Esophagus muscularis mucosa (tissue), 4 donors: ENCODE measurements around the gene PSG11. TPM values are rescaled to one million over a fixed set of nuclear protein-coding genes. Genes with fewer than 3 reads are reported as not detected.

ENCODE experiments used
- DNase-seq: peaks from one replicate; pipeline ENCODE4 v3.0.0-alpha.2; 2017; ENCODE audit errors: extremely low spot score
- H3K27ac ChIP-seq, 4 donors: fragments of 200-600 bp; sonication (generic); replicated peaks in 1 of 4; 1 replicate in 3 of 4; 2 replicates in 1 of 4; pipeline ENCODE4 v1.5.1; 2016 to 2019; ENCODE audit warnings: mild to moderate bottlenecking in 1 of 4
- H3K27me3 ChIP-seq, 4 donors: fragments of 200-600 bp; sonication (generic); one replicate each; pipeline versions ENCODE4 v1.5.1 to v1.6.0; 2016 to 2019
- H3K36me3 ChIP-seq, 4 donors: fragments of 200-600 bp; sonication (generic); one replicate each; pipeline ENCODE4 v1.5.1; 2016 to 2019
- H3K4me1 ChIP-seq, 4 donors: fragments of 200-600 bp; sonication (generic); one replicate each; pipeline ENCODE4 v1.5.1; 2016 to 2019
- H3K4me3 ChIP-seq, 4 donors: fragments of 200-600 bp; sonication (generic); 1 replicate in 2 of 4; 2 replicates in 2 of 4; pipeline ENCODE4 v1.5.1; 2016 to 2019; ENCODE audit warnings: mild to moderate bottlenecking in 4 of 4, moderate library complexity in 1 of 4
- H3K9me3 ChIP-seq, 4 donors: fragments of 200-600 bp; sonication (generic); 1 replicate in 3 of 4; 2 replicates in 1 of 4; pipeline ENCODE4 v1.5.1; 2016 to 2019
- CTCF ChIP-seq, 3 experiments: fragments of 200-600 bp in 2 of 3; fragments of 450-650 bp in 1 of 3; sonication (generic) in 2 of 3; IDR thresholded peaks; one replicate each; pipeline ENCODE4 v1.5.1; 2017 to 2019; ENCODE audit warnings: antibody characterized with exemption in 3 of 3, mild to moderate bottlenecking in 2 of 3, moderate library complexity in 1 of 3
- EP300 ChIP-seq: sonication (generic); formaldehyde crosslinking; IDR thresholded peaks from one replicate; pipeline ENCODE4 v1.6.1; 2017; ENCODE audit warnings: antibody characterized with exemption
- POLR2A ChIP-seq: fragments of 450-650 bp; IDR thresholded peaks from one replicate; pipeline ENCODE4 v1.6.1; 2017; ENCODE audit warnings: antibody characterized with exemption, moderate library complexity, mild to moderate bottlenecking, low read depth
- POLR2AphosphoS5 ChIP-seq, 2 donors: sonication (generic); formaldehyde crosslinking; IDR thresholded peaks; one replicate each; pipeline ENCODE4 v1.6.1; 2017; ENCODE audit warnings: antibody characterized with exemption in 2 of 2
- WGBS: methylation state at CpG from one replicate; pipeline ENCODE4 v1.1.5; 2018; 5-methylcytosine and 5-hydroxymethylcytosine counted together
- intact Hi-C: fragments of 100-400 bp; cut with DNase I; formaldehyde crosslinking; loops from one replicate; pipeline ENCODE4 v1.15.1; 2023
- total RNA-seq, 4 donors: library from RNA; depleted of rRNA; stranded (reverse); fragments of >200 nt; gene quantifications; one replicate each; pipeline versions ENCODE4 v1.1.0 to v1.2.1, GENCODE V29; 2016

Gene PSG11
- total RNA-seq, 4 donors from 2014 or later: not detected

GRCh38 chr19:42961119-42961518, 65.2 kb downstream of the PSG11 start:
- no peaks in the 10 kb centered on the region for H3K9me3 ChIP-seq
- no peaks in the 10 kb centered on the region for H3K4me1 ChIP-seq
- 94% methylated on average over 6 of the region's 6 CpGs for WGBS
- intact Hi-C loops: no loop called here
- H3K4me3 ChIP-seq: no peak overlapping the region
- no peaks in the 10 kb centered on the region for H3K36me3 ChIP-seq
- DNase-seq: no peak
- no peak overlapping the region for H3K27ac ChIP-seq
- H3K27me3 ChIP-seq: no peaks in the 10 kb centered on the region
- TF ChIP-seq EP300: no peak
- no peak for TF ChIP-seq POLR2AphosphoS5 (IDR thresholded peaks at IDR 0.05)
- TF ChIP-seq POLR2A: no peak
- TF ChIP-seq CTCF (IDR thresholded peaks at IDR 0.05): no peak

Other genes with a start within 250 kb of the PSG11 start
- under 1 TPM in 1 of 4 donors, not detected in 3; 0.29 TPM for gene PSG1, start 146.8 kb downstream of the PSG11 start, total RNA-seq
- not detected for gene PSG6, start 108.6 kb downstream of the PSG11 start, total RNA-seq
- gene PSG7, start 89.3 kb downstream of the PSG11 start, total RNA-seq: not detected
- gene PSG2, start 56.2 kb upstream of the PSG11 start, total RNA-seq: not detected
- not detected for gene PSG5, start 160.1 kb upstream of the PSG11 start, total RNA-seq
- 1 to 10 TPM in 1 of 4 donors, not detected in 3; 1.2 TPM for gene PSG4, start 179.2 kb upstream of the PSG11 start, total RNA-seq
- gene PSG9, start 243.1 kb upstream of the PSG11 start, total RNA-seq: not detected